Measurements from ENCODE around the gene YJEFN3. TPM values are rescaled to one million over a fixed set of nuclear protein-coding genes. Genes with fewer than 3 reads are reported as not detected.

YJEFN3 gene
- total RNA-seq, 1 donor from 2014 or later: 0.79 TPM

DNA sequence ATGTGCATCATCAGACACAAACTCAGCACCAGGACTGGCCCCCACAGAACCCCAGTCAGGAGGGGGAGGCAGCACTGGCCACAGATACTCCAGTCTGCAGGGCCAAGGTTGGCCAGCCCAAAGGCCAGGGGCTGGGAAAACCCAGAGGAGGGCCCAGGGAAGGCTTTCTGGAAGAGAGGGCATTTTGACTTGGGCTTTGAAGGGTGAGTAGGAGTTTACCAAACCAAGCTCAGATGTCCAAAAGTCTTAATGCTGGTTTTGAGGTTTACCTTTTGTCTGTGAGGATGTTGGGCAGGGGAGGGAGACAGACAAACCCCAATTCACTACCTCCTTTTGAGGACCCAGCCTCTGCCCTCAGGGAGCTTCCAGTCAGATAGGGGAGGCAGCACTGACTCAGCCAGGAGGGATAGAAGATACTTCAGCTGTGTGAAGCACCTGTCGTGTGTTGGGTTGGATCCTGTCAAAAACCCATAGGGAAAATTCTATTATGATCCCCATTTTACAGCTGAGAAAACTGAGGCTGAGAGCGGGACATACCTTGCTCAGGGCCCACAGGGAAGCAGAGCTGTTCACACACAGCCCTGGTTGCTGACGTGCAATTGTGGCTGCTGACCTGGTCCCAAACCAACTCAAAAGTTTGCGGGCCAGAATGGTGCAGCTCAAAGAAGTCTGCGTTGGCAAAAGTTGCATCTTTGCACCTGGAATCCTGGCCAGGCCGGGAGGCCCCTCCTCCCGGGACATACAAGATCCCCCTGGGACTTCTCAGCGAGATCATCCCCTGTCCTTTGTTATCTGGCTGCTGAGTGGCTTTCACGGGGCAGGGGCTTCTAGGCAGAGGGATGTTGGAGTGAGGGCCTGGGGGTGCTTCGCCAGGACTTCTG, 22.5 kb downstream of the YJEFN3 start:
- Histone ChIP-seq H3K4me3 (ENCODE audit: low read depth, low read length) (no peak overlapping the region), H3K27me3 (ENCODE audit: control insufficient read depth, insufficient read depth, low read length) (peaks cover 4% of the 10 kb centered on the region), H3K36me3 (ENCODE audit: control insufficient read depth, insufficient read depth, low read length) (no peaks in the 10 kb centered on the region)
- FAIRE-seq (no peak), DNase-seq (ENCODE audit: low read depth) (no peak)
- TF ChIP-seq, protein P1, sequence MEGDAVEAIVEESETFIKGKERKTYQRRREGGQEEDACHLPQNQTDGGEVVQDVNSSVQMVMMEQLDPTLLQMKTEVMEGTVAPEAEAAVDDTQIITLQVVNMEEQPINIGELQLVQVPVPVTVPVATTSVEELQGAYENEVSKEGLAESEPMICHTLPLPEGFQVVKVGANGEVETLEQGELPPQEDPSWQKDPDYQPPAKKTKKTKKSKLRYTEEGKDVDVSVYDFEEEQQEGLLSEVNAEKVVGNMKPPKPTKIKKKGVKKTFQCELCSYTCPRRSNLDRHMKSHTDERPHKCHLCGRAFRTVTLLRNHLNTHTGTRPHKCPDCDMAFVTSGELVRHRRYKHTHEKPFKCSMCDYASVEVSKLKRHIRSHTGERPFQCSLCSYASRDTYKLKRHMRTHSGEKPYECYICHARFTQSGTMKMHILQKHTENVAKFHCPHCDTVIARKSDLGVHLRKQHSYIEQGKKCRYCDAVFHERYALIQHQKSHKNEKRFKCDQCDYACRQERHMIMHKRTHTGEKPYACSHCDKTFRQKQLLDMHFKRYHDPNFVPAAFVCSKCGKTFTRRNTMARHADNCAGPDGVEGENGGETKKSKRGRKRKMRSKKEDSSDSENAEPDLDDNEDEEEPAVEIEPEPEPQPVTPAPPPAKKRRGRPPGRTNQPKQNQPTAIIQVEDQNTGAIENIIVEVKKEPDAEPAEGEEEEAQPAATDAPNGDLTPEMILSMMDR (IDR thresholded peaks at IDR 0.05; ENCODE audit: insufficient read depth, low read length, severe bottlenecking): no peak

DNA sequence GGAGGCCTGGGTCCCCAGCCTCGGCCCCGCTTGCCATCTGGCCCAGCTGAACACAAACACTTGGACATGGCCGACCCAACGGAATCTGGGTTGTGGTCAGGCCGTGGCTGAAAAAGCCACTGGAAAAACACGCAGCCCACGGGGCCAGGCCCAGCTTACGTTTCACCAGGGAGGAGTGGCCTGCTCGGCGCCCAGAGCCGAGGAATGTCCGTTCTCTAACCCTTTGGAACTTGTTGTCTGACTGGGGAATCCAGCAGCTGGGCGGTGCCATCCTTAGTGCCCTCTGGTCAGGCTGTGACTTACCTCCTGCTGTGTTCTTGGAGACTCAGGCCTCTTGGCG, 23.1 kb downstream of the YJEFN3 start:
- Histone ChIP-seq H3K36me3 (ENCODE audit: control insufficient read depth, insufficient read depth, low read length) (no peaks in the 10 kb centered on the region), H3K27me3 (ENCODE audit: control insufficient read depth, insufficient read depth, low read length) (peaks cover 4% of the 10 kb centered on the region), H3K4me3 (ENCODE audit: low read depth, low read length) (no peak overlapping the region)
- DNase-seq (ENCODE audit: low read depth) (no peak), FAIRE-seq (no peak)
- TF ChIP-seq, protein P1 (IDR thresholded peaks at IDR 0.05; ENCODE audit: insufficient read depth, low read length, severe bottlenecking): no peak

DNA sequence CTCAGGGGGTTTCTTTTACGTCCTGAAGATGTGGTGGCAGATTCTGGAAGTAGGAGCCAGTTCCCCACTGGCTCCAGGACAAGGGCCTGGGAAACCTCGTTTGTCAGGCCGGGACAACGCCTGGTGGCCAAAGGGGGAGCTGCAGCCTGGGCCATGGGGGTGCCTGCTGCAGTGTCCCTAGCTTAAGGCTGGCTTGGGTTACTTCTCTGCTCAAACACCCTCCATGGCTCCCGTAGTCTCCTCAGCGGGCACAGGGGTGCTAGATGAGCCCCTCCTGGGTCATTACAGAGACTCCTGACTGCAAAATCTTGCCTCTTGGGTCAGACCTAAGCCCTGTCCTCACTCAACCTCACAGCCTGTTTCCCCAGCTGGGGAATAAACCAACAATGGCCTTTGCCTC, 24.1 kb downstream of the YJEFN3 start:
- Histone ChIP-seq H3K27me3 (ENCODE audit: control insufficient read depth, insufficient read depth, low read length) (peaks cover 4% of the 10 kb centered on the region), H3K4me3 (ENCODE audit: low read depth, low read length) (no peak overlapping the region), H3K36me3 (ENCODE audit: control insufficient read depth, insufficient read depth, low read length) (no peaks in the 10 kb centered on the region)
- TF ChIP-seq, protein P1 (IDR thresholded peaks at IDR 0.05; ENCODE audit: insufficient read depth, low read length, severe bottlenecking): peak; percentile 76
- FAIRE-seq (no peak), DNase-seq (ENCODE audit: low read depth) (no peak)

DNA sequence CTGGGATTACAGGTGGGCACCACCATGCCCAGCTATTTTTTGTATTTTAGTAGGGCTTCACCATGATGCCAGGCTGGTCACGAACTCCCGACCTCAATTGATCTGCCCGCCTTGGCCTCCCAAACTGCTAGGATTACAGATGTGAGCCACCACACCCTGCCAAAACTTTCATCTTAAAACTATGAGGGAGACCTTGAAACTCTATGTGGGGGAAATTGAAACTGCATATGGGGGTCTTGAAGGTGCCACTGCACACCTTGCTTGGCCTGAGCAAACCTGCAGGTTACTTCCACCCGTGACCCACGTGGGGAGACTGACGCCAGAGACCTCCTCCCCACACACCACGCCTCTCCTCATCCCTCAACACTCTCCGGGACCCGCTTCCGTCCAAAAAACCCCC, 25.0 kb downstream of the YJEFN3 start:
- TF ChIP-seq, protein P1 (IDR thresholded peaks at IDR 0.05; ENCODE audit: insufficient read depth, low read length, severe bottlenecking): no peak
- DNase-seq (ENCODE audit: low read depth) (no peak), FAIRE-seq (no peak)
- Histone ChIP-seq H3K27me3 (ENCODE audit: control insufficient read depth, insufficient read depth, low read length) (peaks cover 3% of the 10 kb centered on the region), H3K36me3 (ENCODE audit: control insufficient read depth, insufficient read depth, low read length) (no peaks in the 10 kb centered on the region), H3K4me3 (ENCODE audit: low read depth, low read length) (no peak overlapping the region)

DNA sequence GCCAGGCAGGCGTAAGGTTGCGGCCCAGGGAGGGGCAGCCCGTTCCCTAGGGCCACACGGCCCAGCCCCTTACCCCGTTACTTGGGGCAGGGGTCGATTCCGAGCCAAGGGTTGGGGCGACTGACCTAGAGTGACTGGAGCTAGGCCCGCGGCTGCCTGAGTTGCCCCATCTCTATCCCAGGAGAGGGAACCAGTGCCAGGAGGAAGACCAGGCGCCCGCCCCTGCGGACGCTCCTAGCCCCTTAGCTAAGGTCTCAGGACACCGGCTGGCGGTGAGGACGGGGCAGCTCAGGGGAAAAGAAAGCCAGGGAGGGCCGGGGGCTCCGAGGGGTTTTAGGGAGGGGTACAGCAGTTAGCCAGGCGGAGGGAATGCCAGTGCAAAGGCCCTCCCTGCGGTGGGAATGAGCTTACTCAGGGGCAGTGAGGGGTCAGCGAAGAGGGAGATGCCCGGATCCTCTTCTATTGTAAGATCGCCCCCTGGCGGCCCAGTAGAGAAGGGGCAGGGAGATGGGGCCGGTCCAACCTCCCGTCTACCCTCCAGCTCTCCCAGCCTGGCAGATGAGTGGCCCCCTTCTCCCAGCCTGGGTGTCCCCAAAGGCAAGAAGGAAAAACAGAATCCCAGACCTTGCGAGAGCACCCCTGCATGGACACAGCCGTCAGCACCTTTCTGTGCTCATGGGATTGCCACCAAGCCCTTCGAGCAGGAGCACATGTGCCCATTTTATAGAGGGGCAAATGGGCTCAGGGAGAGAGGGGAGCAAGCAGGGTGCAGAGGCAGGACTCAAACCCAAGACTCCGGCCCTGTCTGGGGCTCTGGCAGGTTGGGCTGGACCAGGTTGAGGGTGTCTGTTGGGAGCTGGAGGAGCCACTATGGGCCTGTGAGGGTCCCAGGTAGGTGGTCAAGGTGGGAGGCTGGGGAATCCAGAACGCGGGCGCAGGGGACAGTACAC, 25.6 kb downstream of the YJEFN3 start:
- Histone ChIP-seq H3K4me3 (ENCODE audit: low read depth, low read length) (no peak overlapping the region), H3K36me3 (ENCODE audit: control insufficient read depth, insufficient read depth, low read length) (no peaks in the 10 kb centered on the region), H3K27me3 (ENCODE audit: control insufficient read depth, insufficient read depth, low read length) (peaks cover 3% of the 10 kb centered on the region)
- TF ChIP-seq, protein P1 (IDR thresholded peaks at IDR 0.05; ENCODE audit: insufficient read depth, low read length, severe bottlenecking): peak; percentile 81
- FAIRE-seq (no peak), DNase-seq (ENCODE audit: low read depth) (no peak)

Data from bronchial epithelial cell (primary cell).